SK-N-SH (cell line): ENCODE results near the gene NLRP11. TPM values are rescaled to one million over a fixed set of nuclear protein-coding genes. Genes with fewer than 3 reads are reported as not detected.

Experiments
- CTCF ChIA-PET: fragments of 300-600, 350-600 bp; formaldehyde crosslinking; extraction: SDS; loops from one replicate; lab custom pipeline; 2021; lab: Yijun Ruan, JAX
- POLR2A ChIA-PET: fragments of 350-600 bp; sonication (Branson Sonifier 250); formaldehyde crosslinking; extraction: SDS; loops from one replicate; lab custom pipeline; 2020; ENCODE audit warnings: antibody characterized with exemption, inconsistent platforms; lab: Yijun Ruan, JAX
- DNase-seq: peaks from one replicate; pipeline ENCODE4 v3.0.0; 2012
- H2AFZ ChIP-seq: fragments of 200-600 bp; sonication (generic); 2 replicates; pipeline ENCODE4 v1.8.1; 2016; ENCODE audit warnings: antibody characterized with exemption, mild to moderate bottlenecking, low read depth
- H3F3A ChIP-seq: fragments of 200-600 bp; sonication (generic); replicated peaks from 2 replicates; pipeline ENCODE3; 2016; ENCODE audit warnings: antibody characterized with exemption, mild to moderate bottlenecking; ENCODE audit not compliant: insufficient read depth
- H3K27ac ChIP-seq, 2 experiments: fragments of 200-500 bp in 1 of 2; fragments of 200-600 bp in 1 of 2; sonication (Bioruptor generic) in 1 of 2; sonication (generic), shearing (Covaris generic) in 1 of 2; 2 replicates each; pipeline versions ENCODE4 v1.5.1 to v1.6.1; 2014 to 2016; ENCODE audit warnings: low read depth in 2 of 2, inconsistent platforms in 1 of 2, low read length in 1 of 2, mild to moderate bottlenecking in 1 of 2, mixed read lengths in 1 of 2
- H3K27me3 ChIP-seq: fragments of 200-600 bp; sonication (generic), shearing (Covaris generic); 2 replicates; pipeline ENCODE4 v1.6.1; 2016; ENCODE audit warnings: mixed run types; ENCODE audit not compliant: insufficient read depth
- H3K36me3 ChIP-seq, 2 experiments: fragments of 200-500 bp in 1 of 2; fragments of 200-600 bp in 1 of 2; sonication (Bioruptor generic) in 1 of 2; sonication (generic) in 1 of 2; replicated peaks in 1 of 2; 2 replicates each; pipeline versions ENCODE3 to v1.5.1; 2014 to 2016; ENCODE audit warnings: low read length in 1 of 2, mild to moderate bottlenecking in 1 of 2; ENCODE audit not compliant: insufficient read depth in 2 of 2, control insufficient read depth in 1 of 2
- H3K4me1 ChIP-seq, 2 experiments: fragments of 200-500 bp in 1 of 2; fragments of 200-600 bp in 1 of 2; sonication (Bioruptor generic) in 1 of 2; sonication (generic), shearing (Covaris generic) in 1 of 2; 2 replicates each; pipeline versions ENCODE4 v1.5.1 to v1.6.1; 2014 to 2016; ENCODE audit warnings: low read depth in 1 of 2, low read length in 1 of 2, mixed run types in 1 of 2; ENCODE audit not compliant: insufficient read depth in 2 of 2, control insufficient read depth in 1 of 2
- H3K4me2 ChIP-seq: fragments of 200-600 bp; sonication (generic), shearing (Covaris generic); 2 replicates; pipeline ENCODE4 v1.6.1; 2017; ENCODE audit warnings: mixed run types
- H3K4me3 ChIP-seq, 2 experiments: fragments of 200-500 bp in 1 of 2; fragments of 200-600 bp in 1 of 2; sonication (Bioruptor generic) in 1 of 2; sonication (generic), shearing (Covaris generic) in 1 of 2; 2 replicates each; pipeline versions ENCODE4 v1.5.1 to v1.8.1; 2014 to 2016; ENCODE audit warnings: low read depth in 2 of 2, inconsistent platforms in 1 of 2, low read length in 1 of 2, mild to moderate bottlenecking in 1 of 2, mixed read lengths in 1 of 2, moderate library complexity in 1 of 2
- H3K79me2 ChIP-seq: fragments of 200-600 bp; sonication (generic); 2 replicates; pipeline ENCODE4 v1.8.1; 2017; ENCODE audit warnings: mild to moderate bottlenecking; ENCODE audit not compliant: insufficient read depth
- H3K9ac ChIP-seq: fragments of 200-600 bp; sonication (generic); 2 replicates; pipeline ENCODE4 v1.6.1; 2017; ENCODE audit warnings: mixed run types
- H3K9me2 ChIP-seq: fragments of 200-600 bp; sonication (generic); 2 replicates; pipeline ENCODE4 v1.6.1; 2017; ENCODE audit warnings: mixed run types
- H3K9me3 ChIP-seq: fragments of 200-600 bp; sonication (generic); 2 replicates; pipeline ENCODE4 v1.6.1; 2017; ENCODE audit warnings: mixed run types, mild to moderate bottlenecking, moderate library complexity
- H4K20me1 ChIP-seq: fragments of 200-600 bp; sonication (generic); 2 replicates; pipeline ENCODE4 v1.6.1; 2017; ENCODE audit warnings: mild to moderate bottlenecking, mixed run types; ENCODE audit not compliant: insufficient read depth
- CTCF ChIP-seq: fragments of 200-600 bp; sonication (generic); IDR thresholded peaks from 2 replicates; pipeline ENCODE4 v1.6.1; 2017; ENCODE audit warnings: antibody characterized with exemption, mild to moderate bottlenecking, moderate library complexity
- NFIC ChIP-seq: IDR thresholded peaks from 2 replicates; pipeline ENCODE4 v1.4.0; 2012; ENCODE audit warnings: borderline replicate concordance
- NRF1 ChIP-seq: IDR thresholded peaks from 2 replicates; pipeline ENCODE4 v1.6.1; 2012; ENCODE audit warnings: low read depth, mild to moderate bottlenecking, low read length
- RCOR1 ChIP-seq: fragments of 150-350 bp; IDR thresholded peaks from 2 replicates; pipeline ENCODE4 v1.6.1; 2017; ENCODE audit warnings: antibody characterized with exemption, low read length
- REST ChIP-seq: IDR thresholded peaks from 2 replicates; pipeline ENCODE4 v1.6.1; 2012; ENCODE audit warnings: mild to moderate bottlenecking, low read depth, low read length, moderate library complexity
- TAF1 ChIP-seq: IDR thresholded peaks from 2 replicates; pipeline ENCODE4 v1.6.1; 2012; ENCODE audit warnings: low read depth, mild to moderate bottlenecking, low read length, moderate library complexity, borderline replicate concordance
- ZBTB33 ChIP-seq: IDR thresholded peaks from 2 replicates; pipeline ENCODE4 v1.4.0; 2012; ENCODE audit warnings: low read depth, borderline replicate concordance
- WGBS: methylation state at CpG from one replicate; pipeline ENCODE4 v1.1.6; 2017; ENCODE audit warnings: low lambda C conversion rate; 5-methylcytosine and 5-hydroxymethylcytosine counted together
- polyA plus RNA-seq, 3 experiments: library from polyadenylated mRNA; depleted of rRNA; stranded (reverse); fragments of >200 nt; gene quantifications; 2 replicates each; pipeline ENCODE4 v1.2.3, GENCODE V29; 2012

The NLRP11 gene
- polyA plus RNA-seq, 1 of the 3 experiments (the other 2 are of a cell fraction), result 0.02 TPM

GRCh38 chr19:55811340-55811739 lies 20.5 kb downstream of the NLRP11 start:
- H3K4me1 ChIP-seq, result no peaks in the 10 kb centered on the region; a peak in 1 of 4 replicates
- H3K79me2 ChIP-seq, result no peaks in the 10 kb centered on the region
- no peaks in the 10 kb centered on the region for H3K9me3 ChIP-seq
- no peak for TF ChIP-seq NRF1
- no peak for TF ChIP-seq CTCF
- TF ChIP-seq TAF1, result no peak
- no peak for TF ChIP-seq REST
- no peak for TF ChIP-seq NFIC
- TF ChIP-seq RCOR1, result no peak
- TF ChIP-seq ZBTB33, result no peak
- TF ChIP-seq, all 33 proteins: peak for 0
- WGBS, result 0% methylated on average over 3 of the region's 3 CpGs
- Histone ChIP-seq H3F3A (no peaks in the 10 kb centered on the region), H4K20me1 (no peaks in the 10 kb centered on the region), H3K36me3 (no peaks in the 10 kb centered on the region), H3K9ac (no peak overlapping the region), H3K4me2 (no peak overlapping the region), H3K27ac (no peak overlapping the region), H3K27me3 (peaks cover 5% of the 10 kb centered on the region; the same call in 1 of the 2 replicates), H2AFZ (no peak overlapping the region), H3K4me3 (no peak overlapping the region), H3K9me2 (no peaks in the 10 kb centered on the region)
- CTCF ChIA-PET, result interaction anchor here (0.7 to 3.0 kb wide), 2 partner anchors 11 to 112 kb away, joined by 3 to 11 read pairs; no protein-coding TSS in a partner anchor
- POLR2A ChIA-PET, result no interaction called here
- DNase-seq, result no peak
